GM21526 (cell line): Measurements from ENCODE around the gene ATXN7.

Source experiments
- ATAC-seq: cut with Tn5 transposase; IDR thresholded peaks from one replicate; pipeline ENCODE4 v1.9.1; 2021; ENCODE audit warnings: moderate library complexity; ENCODE audit not compliant: unreplicated experiment, low FRiP score

ATXN7 gene

GRCh38 chr3:63863150-63864007 is at the start of gene ATXN7, which contains the start of gene THOC7:
ATXN7 (plus strand) TSS chr3:63863867; CDS start chr3:63912599, 48,732 bp downstream.
THOC7 (minus strand) TSS chr3:63863805; CDS start chr3:63863790, 15 bp downstream.
- ATAC-seq: peak; percentile 68

GRCh38 chr3:63814237-63814636 is 49.4 kb upstream of the ATXN7 start:
- ATAC-seq: no peak

- no peak for ATAC-seq
Observed at GRCh38 chr3:63817225-63817624, 46.4 kb upstream of the ATXN7 start.

GRCh38 chr3:63818282-63819150 is 45.2 kb upstream of the ATXN7 start:
- ATAC-seq: peak; percentile 74

- no peak for ATAC-seq
Observed at GRCh38 chr3:63819151-63819398, 44.6 kb upstream of the ATXN7 start, which contains the start of gene C3orf49. C3orf49 (plus strand) TSS chr3:63819299; CDS start chr3:63819472, 173 bp downstream.

- ATAC-seq: no peak
Observed at GRCh38 chr3:63824309-63824708, 39.4 kb upstream of the ATXN7 start.

GRCh38 chr3:63830526-63830925 is 33.1 kb upstream of the ATXN7 start:
- no peak for ATAC-seq

- no peak for ATAC-seq
Observed at GRCh38 chr3:63832395-63832794, 31.3 kb upstream of the ATXN7 start.

GRCh38 chr3:63841704-63842103 is 22.0 kb upstream of the ATXN7 start:
- ATAC-seq: no peak

- no peak for ATAC-seq
Observed at GRCh38 chr3:63842127-63842526, 21.5 kb upstream of the ATXN7 start.

- ATAC-seq: no peak
Observed at GRCh38 chr3:63845215-63845614, 18.5 kb upstream of the ATXN7 start.

- no peak for ATAC-seq
Observed at GRCh38 chr3:63847718-63848450, 15.8 kb upstream of the ATXN7 start.

GRCh38 chr3:63849175-63849574 is 14.5 kb upstream of the ATXN7 start:
- ATAC-seq: no peak

- no peak for ATAC-seq
Observed at GRCh38 chr3:63851287-63851686, 12.4 kb upstream of the ATXN7 start.

GRCh38 chr3:63853106-63853505 is 10.6 kb upstream of the ATXN7 start:
- no peak for ATAC-seq

GRCh38 chr3:63855333-63855940 is 8.2 kb upstream of the ATXN7 start:
- no peak for ATAC-seq

- ATAC-seq: no peak
Observed at GRCh38 chr3:63857311-63857710, 6.4 kb upstream of the ATXN7 start.

GRCh38 chr3:63860776-63861175 is 2.9 kb upstream of the ATXN7 start:
- ATAC-seq: no peak

GRCh38 chr3:63861306-63861705 is 2.4 kb upstream of the ATXN7 start:
- no peak for ATAC-seq

GRCh38 chr3:63862804-63863149 is 890 bp upstream of the ATXN7 start:
- peak; percentile 2 for ATAC-seq
